Muscle layer of duodenum (tissue), 2 donors: ENCODE results near the gene F2RL1.
"Not testable (repeated sequence)": the region's sequence is repeated elsewhere in the genome, so short reads cannot be mapped to it uniquely, and the experiment has no call there.

ENCODE experiments used
- H3K27ac ChIP-seq: one replicate; pipeline ENCODE4 v1.7.0; 2013; ENCODE audit warnings: mild to moderate bottlenecking, low read length
- H3K27me3 ChIP-seq: one replicate; pipeline ENCODE4 v1.7.0; 2013; ENCODE audit warnings: low read depth, mild to moderate bottlenecking, control low read depth, low read length
- H3K36me3 ChIP-seq, 2 donors: one replicate each; pipeline ENCODE4 v1.7.0; 2013; ENCODE audit warnings: low read length in 2 of 2, control low read depth in 1 of 2, mild to moderate bottlenecking in 1 of 2; ENCODE audit not compliant: insufficient read depth in 2 of 2, control insufficient read depth in 1 of 2
- H3K4me1 ChIP-seq, 2 donors: one replicate each; pipeline ENCODE4 v1.7.0; 2013; ENCODE audit warnings: low read length in 2 of 2, mild to moderate bottlenecking in 2 of 2, control low read depth in 1 of 2, moderate library complexity in 1 of 2; ENCODE audit not compliant: insufficient read depth in 2 of 2, control insufficient read depth in 1 of 2
- H3K4me3 ChIP-seq, 2 donors: one replicate each; pipeline ENCODE4 v1.7.0; 2013; ENCODE audit warnings: low read length in 2 of 2, low read depth in 1 of 2, mild to moderate bottlenecking in 1 of 2
- H3K9me3 ChIP-seq, 2 donors: one replicate each; pipeline ENCODE4 v1.7.0; 2013; ENCODE audit warnings: low read length in 2 of 2, control low read depth in 1 of 2, mild to moderate bottlenecking in 1 of 2; ENCODE audit not compliant: control insufficient read depth in 1 of 2
- donor health status: healthy.

The F2RL1 gene

DNA sequence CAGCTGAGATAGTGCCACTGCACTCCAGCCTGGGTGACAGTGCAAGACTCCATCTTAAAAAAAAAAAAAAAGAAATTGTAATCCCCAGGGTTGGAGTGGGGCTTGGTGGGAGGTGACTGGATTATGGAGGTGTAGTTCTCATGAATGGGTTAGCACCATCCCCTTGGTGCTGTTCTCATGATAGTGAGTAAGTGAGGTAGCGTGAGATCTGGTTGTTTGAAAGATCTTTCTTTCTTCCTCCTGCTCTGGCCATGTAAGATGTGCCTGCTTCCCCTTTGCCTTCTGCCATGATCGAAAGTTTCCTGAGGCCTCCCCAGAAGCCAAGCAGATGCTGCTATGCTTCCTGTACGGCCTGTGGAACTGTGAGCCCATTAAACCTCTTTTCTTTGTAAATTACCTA lies 34.9 kb downstream of the F2RL1 start:
- H3K4me1 ChIP-seq, H3K4me3 ChIP-seq, H3K27ac ChIP-seq, H3K9me3 ChIP-seq, H3K36me3 ChIP-seq, H3K27me3 ChIP-seq: not testable (repeated sequence)

- Histone ChIP-seq H3K36me3 (no peaks in the 10 kb centered on the region), H3K27me3 (no peaks in the 10 kb centered on the region), H3K4me1 (no peaks in the 10 kb centered on the region), H3K4me3 (no peak overlapping the region), H3K27ac (no peak overlapping the region), H3K9me3 (no peaks in the 10 kb centered on the region)
Measured at GRCh38 chr5:76854644-76855043, 35.8 kb downstream of the F2RL1 start.

DNA sequence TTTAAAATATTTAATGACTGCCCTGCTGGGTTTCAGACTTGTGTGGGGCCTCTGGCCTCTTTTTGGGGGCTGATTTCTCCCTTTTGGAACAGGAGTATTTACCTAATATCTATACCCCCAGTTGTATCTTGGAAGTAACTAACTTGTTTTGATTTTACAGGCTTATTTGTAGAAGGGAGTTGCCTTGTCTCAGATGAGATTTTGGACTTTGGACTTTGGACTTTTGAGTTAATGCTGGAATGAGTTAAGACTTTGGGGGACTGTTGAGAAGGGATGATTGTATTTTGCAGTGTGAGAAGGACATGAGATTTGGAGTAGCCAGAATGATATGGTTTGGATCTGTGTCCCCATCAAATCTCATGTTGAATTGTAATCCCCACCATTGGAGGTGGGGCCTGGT lies 36.7 kb downstream of the F2RL1 start:
- not testable (repeated sequence) for H3K27ac ChIP-seq, H3K4me3 ChIP-seq, H3K4me1 ChIP-seq, H3K27me3 ChIP-seq, H3K36me3 ChIP-seq, H3K9me3 ChIP-seq

DNA sequence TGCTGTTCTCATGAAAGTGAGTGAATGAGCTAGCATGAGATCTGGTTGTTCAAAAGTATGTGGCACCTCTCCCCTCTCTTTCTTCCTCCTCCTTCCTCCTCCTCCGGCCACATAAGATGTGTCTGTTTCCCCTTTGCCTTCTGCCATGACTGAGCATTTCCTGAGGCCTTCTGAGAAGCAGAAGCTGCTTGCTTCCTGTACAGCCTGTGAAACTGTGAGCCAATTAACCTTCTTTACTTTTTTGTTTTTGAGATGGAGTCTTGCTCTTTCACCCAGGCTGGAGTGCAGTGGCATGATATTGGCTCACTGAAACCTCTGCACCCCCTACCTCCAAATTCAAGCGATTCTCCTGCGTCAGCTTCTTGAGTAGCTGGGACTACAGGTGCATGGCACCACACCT lies 37.1 kb downstream of the F2RL1 start:
- Histone ChIP-seq H3K36me3 (no peaks in the 10 kb centered on the region), H3K4me1 (no peaks in the 10 kb centered on the region), H3K27me3 (no peaks in the 10 kb centered on the region), H3K27ac (no peak overlapping the region), H3K4me3 (no peak overlapping the region), H3K9me3 (no peaks in the 10 kb centered on the region)

DNA sequence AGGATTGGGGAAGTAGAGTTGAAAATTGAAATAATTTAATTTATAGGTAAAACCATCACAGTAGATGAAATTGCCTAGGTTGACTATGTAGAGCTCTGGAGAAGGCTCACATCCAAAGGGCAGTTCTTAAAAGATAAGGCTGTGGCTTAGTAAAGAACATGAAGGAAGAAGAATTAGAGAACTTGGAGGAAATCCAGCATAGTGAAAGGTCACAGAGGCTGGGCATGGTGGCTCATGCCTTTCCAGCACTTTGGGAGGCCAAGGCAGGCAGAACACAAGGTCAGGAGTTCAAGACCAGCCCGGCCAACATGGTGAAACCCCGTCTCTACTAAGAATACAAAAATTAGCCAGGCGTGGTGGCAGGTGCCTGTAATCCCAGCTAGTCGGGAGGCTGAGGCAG lies 38.0 kb downstream of the F2RL1 start:
- H3K4me3 ChIP-seq, H3K27ac ChIP-seq, H3K9me3 ChIP-seq, H3K4me1 ChIP-seq, H3K36me3 ChIP-seq, H3K27me3 ChIP-seq: not testable (repeated sequence)

DNA sequence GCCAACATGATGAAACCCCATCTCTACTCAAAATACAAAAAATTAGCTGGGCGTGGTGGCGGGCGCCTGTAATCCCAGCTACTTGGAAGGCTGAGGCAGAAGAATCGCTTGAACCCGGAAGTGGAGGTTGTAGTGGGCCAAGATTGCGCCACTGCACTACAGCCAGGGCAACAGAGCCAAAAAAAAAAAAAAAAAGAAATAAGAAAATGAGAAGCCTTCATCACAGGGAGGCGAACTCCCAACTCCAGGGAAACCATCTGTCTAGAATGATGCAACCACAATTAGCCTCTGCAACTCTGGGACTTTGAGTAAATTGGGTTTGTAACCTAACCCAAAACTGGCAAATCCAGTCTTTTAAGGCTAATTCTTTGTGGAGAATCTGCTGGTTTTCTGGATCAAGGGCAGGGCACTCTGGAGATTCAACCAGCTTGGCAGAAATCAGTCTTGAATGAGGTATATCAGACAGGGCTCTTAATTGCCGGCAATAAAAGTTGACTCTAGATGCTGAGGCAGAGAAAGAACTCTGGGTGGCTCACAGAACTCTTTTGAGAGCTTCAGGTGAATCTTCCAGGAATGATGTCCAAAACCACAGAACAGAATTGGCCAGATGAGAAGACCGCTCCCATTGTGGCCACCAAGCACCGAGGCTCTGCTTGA lies 40.9 kb downstream of the F2RL1 start:
- H3K36me3 ChIP-seq = no peaks in the 10 kb centered on the region
- no peak overlapping the region for H3K4me3 ChIP-seq
- no peaks in the 10 kb centered on the region for H3K27me3 ChIP-seq
- no peaks in the 10 kb centered on the region for H3K9me3 ChIP-seq
- no peaks in the 10 kb centered on the region for H3K4me1 ChIP-seq
- no peak overlapping the region for H3K27ac ChIP-seq

DNA sequence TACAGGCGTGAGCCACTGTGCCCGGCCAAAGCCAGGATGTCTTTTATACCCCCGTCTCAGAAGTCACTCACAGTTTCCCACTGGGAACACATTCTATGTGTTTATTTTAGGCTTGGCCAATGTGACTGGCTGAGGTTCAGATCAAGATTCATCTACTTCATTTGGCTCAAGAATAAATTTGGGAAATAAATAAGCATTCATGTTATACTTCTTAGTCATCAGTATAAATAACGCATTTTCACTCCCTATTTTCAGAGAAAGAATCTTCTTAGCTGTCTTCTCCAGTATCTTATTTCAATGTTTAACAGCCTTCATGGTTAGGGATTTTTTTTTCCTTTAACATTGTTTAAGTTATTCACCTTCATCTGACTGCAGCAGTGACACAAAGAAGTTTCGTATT lies 42.8 kb downstream of the F2RL1 start:
- H3K27me3 ChIP-seq = no peaks in the 10 kb centered on the region
- H3K4me1 ChIP-seq = no peaks in the 10 kb centered on the region
- H3K9me3 ChIP-seq = no peaks in the 10 kb centered on the region
- H3K4me3 ChIP-seq = no peak overlapping the region
- H3K36me3 ChIP-seq = no peaks in the 10 kb centered on the region
- H3K27ac ChIP-seq = no peak overlapping the region

DNA sequence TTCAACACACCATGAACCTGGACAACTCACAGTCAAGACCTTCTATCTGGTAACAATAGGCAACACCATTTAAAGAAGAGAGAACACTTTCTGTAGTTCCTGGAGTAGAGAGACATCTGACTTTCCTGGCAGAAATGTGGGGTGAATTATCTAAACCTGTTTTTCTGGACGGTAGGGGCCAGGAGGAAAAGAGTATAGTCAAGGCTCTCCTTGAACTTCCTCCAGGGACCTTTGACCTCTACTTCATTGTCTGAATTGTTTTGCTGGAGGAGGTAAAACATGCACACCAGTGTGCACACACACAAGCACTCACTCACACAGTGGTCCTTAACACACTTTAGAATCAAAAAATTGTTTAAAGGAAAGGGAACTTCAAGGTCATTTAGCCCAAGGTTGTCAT lies 44.2 kb downstream of the F2RL1 start:
- Histone ChIP-seq H3K4me1 (no peaks in the 10 kb centered on the region), H3K27me3 (no peaks in the 10 kb centered on the region), H3K36me3 (no peaks in the 10 kb centered on the region), H3K9me3 (no peaks in the 10 kb centered on the region), H3K4me3 (no peak overlapping the region), H3K27ac (no peak overlapping the region)

- no peaks in the 10 kb centered on the region for H3K4me1 ChIP-seq
- no peaks in the 10 kb centered on the region for H3K36me3 ChIP-seq
- H3K27me3 ChIP-seq = no peaks in the 10 kb centered on the region
- no peak overlapping the region for H3K4me3 ChIP-seq
- no peaks in the 10 kb centered on the region for H3K9me3 ChIP-seq
- no peak overlapping the region for H3K27ac ChIP-seq
Measured at GRCh38 chr5:76866503-76866902, 47.7 kb downstream of the F2RL1 start.

DNA sequence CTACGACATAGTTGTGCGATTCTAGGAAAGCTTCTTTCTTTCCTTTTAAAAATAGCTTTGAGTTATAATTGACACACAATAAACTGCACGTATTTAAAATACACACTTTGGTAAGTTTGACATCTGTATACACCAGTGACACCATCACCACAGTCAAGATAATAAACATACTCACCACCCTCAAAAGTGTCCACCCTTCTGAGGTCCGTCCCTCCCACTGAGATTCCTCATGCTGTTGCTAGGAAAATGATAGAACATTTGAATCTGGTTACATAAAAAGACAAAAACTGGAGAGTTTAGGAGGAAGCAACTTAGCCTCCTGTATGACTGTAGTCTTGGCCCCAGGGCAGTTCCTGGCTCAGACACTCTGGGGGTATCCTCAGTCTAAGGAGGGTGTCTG lies 48.2 kb downstream of the F2RL1 start:
- H3K27ac ChIP-seq = no peak overlapping the region
- no peaks in the 10 kb centered on the region for H3K36me3 ChIP-seq
- no peaks in the 10 kb centered on the region for H3K4me1 ChIP-seq
- H3K9me3 ChIP-seq = no peaks in the 10 kb centered on the region
- no peak overlapping the region for H3K4me3 ChIP-seq
- no peaks in the 10 kb centered on the region for H3K27me3 ChIP-seq

DNA sequence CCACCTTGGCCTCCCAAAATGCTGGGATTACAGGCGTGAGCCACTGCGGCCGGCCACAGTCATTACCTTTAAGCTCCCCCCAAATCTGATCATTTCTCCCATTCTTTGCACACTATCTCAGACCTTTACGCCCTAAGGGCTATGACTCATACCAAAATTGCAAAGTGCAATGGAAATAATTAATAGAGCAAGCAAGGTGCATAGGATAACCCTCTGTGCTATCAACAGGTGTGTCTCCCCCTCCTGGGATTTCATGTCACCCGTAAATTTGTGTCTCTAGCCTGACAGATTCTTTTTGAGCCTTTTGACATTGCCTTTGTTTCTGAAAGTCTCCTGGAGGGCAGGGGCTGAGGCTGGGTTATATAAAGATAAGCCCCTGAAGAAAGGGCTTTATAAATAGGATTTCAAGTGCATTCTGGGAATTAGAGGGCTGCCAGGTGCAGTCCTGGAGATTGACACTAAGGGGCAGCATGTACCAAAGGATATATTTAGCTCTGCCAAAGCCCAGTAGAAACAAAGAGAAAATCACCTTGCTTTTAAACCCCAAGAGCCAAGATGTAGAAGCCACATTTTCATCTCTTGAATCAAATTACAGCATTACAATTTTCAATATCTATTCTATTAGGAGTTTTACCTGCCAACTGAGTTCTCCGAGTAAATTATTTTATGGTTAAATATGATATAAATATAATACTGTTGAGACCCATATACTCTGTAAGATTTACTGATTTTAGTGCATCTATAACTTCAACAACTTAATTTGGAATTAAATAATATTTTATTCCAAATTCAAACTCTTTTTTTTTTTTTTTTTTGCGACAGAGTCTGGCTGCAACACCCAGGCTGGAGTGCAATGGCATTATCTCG lies 49.2 kb downstream of the F2RL1 start:
- Histone ChIP-seq H3K27ac (no peak overlapping the region), H3K9me3 (no peaks in the 10 kb centered on the region), H3K27me3 (no peaks in the 10 kb centered on the region), H3K4me3 (no peak overlapping the region), H3K4me1 (no peaks in the 10 kb centered on the region), H3K36me3 (no peaks in the 10 kb centered on the region)

GRCh38 chr5:76870046-76870445 lies 51.2 kb downstream of the F2RL1 start:
- H3K27ac ChIP-seq = no peak overlapping the region
- H3K9me3 ChIP-seq = no peaks in the 10 kb centered on the region
- no peaks in the 10 kb centered on the region for H3K36me3 ChIP-seq
- H3K4me1 ChIP-seq = peaks cover 0 to 3% of the 10 kb centered on the region in 2 donors
- no peaks in the 10 kb centered on the region for H3K27me3 ChIP-seq
- no peak overlapping the region for H3K4me3 ChIP-seq
